GM19023 (cell line): Measurements from ENCODE around the gene RIMS1.
"Not testable (repeated sequence)": the region's sequence is repeated elsewhere in the genome, so short reads cannot be mapped to it uniquely, and the experiment has no call there.

Source experiments
- ATAC-seq: cut with Tn5 transposase; IDR thresholded peaks from one replicate; pipeline ENCODE4 v1.9.1; 2021; ENCODE audit warnings: mild to moderate bottlenecking, moderate library complexity; ENCODE audit not compliant: unreplicated experiment

The RIMS1 gene

DNA sequence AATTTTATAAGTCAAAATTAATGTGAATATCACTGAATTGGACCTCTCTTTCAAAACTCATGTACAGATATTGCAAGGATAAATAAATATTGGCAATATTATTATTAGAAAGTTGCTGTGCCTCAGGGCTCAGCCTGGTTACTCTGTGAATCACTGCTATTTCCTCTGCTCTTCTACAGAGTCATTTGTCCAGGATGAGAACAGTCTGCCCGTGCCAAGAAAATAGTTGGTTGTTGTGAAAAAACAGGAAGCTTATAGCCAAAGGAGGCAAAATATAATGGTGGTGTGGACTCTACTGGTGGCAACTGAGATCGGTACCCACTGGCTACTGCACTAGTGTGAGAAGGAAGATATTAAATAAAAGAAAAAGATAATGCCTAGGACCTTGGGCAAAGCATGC is 93.6 kb downstream of the RIMS1 start:
- no peak for ATAC-seq

DNA sequence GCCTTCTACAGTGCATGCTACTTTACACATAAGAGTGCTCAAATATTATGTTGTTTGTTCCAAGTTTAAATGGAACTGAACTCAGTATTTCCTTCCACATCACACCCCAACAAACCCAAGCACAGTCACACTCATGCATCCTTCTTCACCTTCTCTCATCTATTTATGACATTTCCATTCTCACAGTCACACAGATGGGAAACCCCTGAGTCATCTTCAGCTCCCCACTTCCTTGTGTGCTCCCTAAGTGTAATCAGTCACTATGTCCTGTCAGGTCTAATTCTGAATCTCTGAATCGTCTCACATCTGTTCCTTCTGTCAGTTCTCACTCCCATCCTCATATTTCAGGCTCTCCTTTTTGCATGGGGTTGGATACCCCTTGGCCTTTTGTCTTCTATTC is 96.0 kb downstream of the RIMS1 start:
- ATAC-seq = peak; percentile 85

DNA sequence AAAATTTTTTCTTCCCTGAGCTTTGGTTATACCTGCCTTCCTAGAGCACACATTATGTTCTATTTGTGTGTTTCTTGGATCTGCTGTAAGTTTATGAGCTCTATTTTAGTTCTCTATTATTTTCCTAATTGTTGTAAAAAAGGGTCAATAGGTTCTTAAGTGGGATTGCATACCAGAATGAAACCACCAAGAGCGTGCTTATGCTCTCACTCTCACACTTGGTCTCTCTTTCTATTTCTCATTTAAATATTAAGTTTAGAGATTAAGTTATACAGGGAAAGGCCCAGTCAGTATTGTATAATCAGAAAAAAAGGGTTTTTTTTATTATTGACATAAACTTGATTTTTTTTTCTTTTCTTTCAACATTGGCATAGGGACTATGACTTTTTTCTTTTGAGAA is 96.8 kb downstream of the RIMS1 start:
- no peak for ATAC-seq

- ATAC-seq = no peak
Measured at GRCh38 chr6:71994705-71995271, 108.4 kb downstream of the RIMS1 start.

DNA sequence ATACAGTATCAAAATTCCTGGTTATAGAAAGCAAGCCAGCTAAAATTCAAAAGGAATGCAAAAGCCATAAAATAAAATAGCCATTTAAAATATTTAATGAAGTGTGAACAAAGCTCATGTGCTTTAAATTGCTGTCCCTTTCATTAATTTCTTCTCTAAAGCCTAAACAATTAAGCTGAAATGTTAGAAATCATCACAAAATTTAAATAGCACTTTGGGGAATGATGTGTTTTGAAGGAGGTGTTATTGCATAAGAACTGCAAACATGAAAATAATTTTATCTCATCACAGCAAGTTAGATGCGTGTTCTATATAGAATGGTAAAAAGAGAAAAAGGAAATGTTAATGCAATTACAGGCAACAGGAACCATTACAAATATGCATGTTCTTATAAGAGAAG is 111.0 kb downstream of the RIMS1 start:
- ATAC-seq = no peak

GRCh38 chr6:72002415-72002814 is 116.1 kb downstream of the RIMS1 start:
- no peak for ATAC-seq

DNA sequence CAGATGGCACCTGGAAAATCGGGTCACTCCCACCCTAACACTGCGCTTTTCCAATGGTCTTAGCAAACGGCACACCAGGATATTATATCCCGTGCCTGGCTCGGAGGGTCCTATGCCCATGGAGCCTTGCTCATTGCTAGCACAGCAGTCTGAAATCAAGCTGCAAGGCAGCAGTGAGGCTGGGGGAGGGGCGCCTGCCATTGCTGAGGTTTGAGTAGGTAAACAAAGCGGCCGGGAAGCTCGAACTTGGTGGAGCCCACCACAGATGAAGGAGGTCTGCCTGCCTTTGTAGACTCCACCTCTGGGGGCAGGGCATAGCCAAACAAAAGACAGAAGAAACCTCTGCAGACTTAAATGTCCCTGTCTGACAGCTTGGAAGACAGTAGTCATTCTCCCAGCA is 120.2 kb downstream of the RIMS1 start:
- ATAC-seq = not testable (repeated sequence)

GRCh38 chr6:72022830-72023229 is 136.5 kb downstream of the RIMS1 start:
- ATAC-seq = no peak

DNA sequence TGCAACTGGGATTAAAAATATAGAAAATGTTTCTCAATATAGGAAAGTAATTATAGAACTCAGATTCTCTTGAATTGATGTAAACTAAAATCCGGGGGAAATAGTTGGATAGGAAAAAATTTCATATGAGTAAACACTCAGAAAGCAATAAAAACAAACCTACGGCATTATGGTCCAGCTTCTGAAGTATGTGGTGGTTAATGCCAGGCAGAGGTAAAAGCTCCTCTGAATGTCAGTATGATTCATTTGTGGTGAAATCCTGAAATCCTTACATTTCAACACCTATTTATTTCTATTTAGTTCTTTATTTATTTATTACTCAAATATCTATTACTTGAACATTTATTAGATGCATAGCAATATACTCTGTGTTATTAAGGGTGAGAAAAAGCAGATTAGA is 145.1 kb downstream of the RIMS1 start:
- no peak for ATAC-seq

DNA sequence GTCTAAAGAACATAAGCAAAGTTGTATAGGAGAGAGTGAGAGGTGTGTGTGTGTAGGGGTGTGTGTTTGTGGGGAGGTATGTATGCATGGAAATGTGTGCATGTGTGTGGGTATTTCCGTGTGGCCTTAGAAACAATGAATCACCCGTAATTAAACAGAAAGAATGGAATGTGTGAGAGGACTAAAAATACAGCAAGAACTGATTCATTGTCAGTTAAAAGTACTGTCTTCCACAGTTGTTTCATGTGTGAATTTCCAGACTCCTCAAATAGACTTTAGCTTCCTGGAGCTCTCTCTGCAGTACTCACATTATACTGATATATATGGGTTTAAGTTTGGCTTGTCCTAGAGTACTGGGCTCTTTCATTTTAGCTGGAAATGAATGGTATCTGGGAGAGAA is 145.7 kb downstream of the RIMS1 start:
- ATAC-seq = no peak

DNA sequence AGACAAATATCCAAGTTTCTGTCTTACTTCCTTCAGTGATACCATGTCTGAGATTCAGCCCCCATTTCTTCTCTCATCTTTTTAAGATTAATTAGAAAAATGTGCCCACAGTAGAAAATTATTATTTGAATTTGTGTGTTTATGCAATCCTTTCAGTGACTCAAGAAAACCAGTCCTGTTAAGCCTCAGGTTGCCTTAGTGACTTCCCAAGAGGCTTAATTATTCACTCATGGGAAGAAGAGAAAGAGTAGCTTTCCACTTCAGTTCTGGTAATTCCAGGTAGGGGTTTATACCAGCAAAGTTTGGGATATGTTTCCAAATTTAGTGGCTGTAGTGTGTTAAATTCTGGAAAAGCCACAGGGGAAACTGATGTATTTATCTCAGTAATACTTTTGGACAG is 149.1 kb downstream of the RIMS1 start:
- no peak for ATAC-seq

- ATAC-seq = no peak
Measured at GRCh38 chr6:72035966-72036365, 149.6 kb downstream of the RIMS1 start.

- ATAC-seq = no peak
Measured at GRCh38 chr6:72037006-72037405, 150.7 kb downstream of the RIMS1 start.

DNA sequence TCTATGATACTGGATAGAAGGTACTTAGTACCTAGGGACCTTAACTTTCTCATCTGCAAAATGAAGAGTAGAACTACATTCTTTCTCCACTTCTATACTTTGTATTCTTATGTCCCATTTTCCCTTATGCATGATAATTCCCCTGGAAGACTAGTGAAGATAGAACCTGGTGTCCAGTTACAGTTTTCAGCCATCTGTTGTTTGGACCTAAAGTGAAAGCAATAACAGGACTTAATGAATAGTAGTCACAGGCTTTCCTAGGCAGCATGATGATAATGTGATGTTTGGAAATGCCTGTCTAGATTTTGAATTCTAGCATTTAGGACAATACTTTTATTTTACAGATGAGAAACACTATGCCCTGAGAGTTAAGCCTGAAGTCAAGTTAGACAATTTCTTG is 153.8 kb downstream of the RIMS1 start:
- ATAC-seq = no peak

DNA sequence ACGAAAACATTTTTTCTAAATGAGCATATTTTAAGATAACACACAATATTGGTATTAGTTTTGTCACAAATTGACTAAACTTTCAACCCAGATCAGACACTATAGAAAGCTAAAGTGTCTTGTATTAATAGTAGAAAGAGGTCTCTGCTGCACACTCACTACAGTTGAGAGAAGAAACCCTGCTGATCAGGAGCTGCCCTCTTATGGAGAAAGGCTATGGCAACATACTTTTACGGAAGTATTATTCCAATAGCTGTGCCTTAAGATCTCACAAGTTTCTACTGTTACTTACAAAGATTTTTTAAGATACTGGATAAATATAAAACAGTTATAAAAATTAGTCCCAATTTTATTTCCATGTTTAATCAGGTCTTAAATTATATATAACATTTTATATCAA is 155.7 kb downstream of the RIMS1 start:
- ATAC-seq = no peak

DNA sequence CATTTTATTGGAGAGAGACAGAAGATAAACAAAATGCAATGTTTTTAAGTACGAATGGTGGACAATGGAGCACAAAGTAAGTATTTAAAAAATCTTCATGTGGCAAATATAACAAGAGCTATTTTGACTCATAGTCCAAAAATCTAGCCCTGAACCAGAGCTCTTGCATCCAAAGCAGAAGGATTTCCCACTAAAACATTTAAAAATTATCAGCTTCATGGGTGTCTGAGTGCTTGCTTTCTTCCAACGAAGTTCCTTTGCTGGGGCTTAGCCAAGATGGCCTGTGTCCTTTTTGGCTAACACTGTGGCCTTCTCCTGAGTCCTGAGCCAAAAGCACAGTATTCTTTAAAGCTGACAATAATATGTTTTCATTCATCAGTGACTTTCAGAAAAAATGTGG is 161.7 kb downstream of the RIMS1 start:
- no peak for ATAC-seq

GRCh38 chr6:72049376-72049775 is 163.0 kb downstream of the RIMS1 start:
- no peak for ATAC-seq

DNA sequence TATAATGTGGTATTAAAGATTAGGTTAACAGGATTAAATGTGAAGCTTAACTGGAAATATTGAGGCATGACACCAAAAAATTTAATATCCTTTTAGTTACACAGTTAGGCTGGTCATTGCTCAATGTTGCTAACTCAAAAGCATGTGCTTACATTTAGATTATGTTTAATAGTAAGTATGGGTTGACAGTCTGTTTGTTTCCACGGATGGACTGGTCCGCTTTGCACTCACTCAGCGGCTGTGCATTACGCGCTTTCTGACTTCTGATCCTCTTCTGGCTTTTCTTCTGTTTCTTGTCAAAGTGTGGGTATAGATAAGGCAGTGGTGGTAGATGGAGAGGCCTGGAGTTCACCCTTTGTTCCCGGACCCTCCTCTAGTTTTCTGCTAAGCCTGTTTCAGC is 174.9 kb downstream of the RIMS1 start:
- ATAC-seq = no peak

DNA sequence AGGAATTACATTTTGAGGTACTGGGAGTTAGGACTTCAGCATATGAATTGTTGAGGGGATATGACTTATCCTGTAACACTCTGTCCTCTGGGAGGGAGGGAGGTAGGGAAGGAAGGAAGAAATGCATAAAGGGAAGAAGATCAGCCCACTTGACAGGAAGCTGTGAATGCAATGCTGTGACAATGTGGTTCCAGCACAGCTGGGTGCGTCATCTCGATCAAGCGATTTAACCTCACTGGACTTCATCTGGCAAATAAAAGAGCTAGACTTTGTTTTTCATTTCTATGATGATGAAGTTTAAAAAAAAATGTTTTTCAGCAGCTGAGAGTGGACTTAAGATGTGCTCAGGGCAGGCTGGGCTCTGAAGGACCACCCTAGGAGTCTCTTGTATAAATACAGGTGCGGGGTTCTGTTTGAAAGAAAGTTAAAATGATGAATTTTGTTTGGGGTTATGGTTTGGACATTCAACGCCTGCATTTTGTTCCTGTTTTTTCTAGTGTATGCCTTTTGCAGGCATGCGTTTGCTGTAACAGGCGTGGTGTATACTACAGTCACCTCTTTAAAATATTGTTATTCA is 178.1 kb downstream of the RIMS1 start:
- no peak for ATAC-seq

DNA sequence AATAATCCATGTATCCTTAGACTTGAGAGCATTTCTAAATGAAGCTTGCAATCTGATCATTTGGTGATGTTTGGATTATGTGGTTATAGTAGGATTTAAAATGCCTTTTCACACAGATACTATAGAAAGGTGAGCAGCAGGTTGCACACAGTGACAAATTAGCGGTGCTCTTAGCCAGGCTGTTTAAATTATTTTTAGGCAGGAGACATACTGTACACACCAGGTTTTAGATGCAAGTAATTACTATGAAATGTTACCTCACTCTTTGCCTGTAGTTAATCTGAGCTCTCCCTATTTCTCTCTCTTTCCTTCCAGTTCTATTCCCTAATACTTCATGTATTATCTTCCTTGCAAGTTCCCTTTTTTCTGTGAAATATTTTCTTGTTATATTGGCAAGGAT is 191.7 kb downstream of the RIMS1 start:
- ATAC-seq = no peak

- no peak for ATAC-seq
Measured at GRCh38 chr6:72080260-72080941, 194.1 kb downstream of the RIMS1 start.

GRCh38 chr6:72081871-72082270 is 195.5 kb downstream of the RIMS1 start:
- ATAC-seq = no peak

DNA sequence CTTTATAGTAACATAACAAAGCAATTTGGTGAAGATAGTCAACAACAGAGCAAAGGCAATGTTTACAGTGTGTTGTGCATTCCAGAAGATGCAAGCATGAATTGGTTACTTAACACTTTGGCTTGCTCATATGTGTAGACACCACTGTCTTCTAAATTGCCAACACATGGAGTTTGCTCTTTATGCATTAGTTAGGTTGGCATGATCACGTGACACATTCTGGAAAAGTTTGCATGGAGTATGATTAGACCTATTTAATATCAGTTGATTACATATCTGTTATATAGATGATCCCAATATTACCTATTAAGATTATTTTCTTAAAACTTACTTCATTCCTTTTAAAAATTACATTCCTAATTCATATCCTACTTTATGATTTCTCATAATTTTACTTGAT is 197.6 kb downstream of the RIMS1 start:
- no peak for ATAC-seq
